C4-2B (cell line): Measurements from ENCODE around the gene IFNA17.
A peak's percentile ranks its signal among the peaks of the same experiment; 100 is the strongest.
"Not testable (repeated sequence)": the region's sequence is repeated elsewhere in the genome, so short reads cannot be mapped to it uniquely, and the experiment has no call there.

Experiments
- H3K27ac ChIP-seq: fragments of 450-650 bp; 2 replicates; pipeline ENCODE4 v1.5.1; 2017
- TF ChIP-seq, protein P1 (sequence below): fragments of 450-650 bp; conservative IDR thresholded peaks from 2 replicates; pipeline ENCODE4 v1.5.1; 2017; ENCODE audit warnings: mild to moderate bottlenecking

The IFNA17 gene

GRCh38 chr9:21194867-21195776 is 32.9 kb downstream of the IFNA17 start:
- not testable (repeated sequence) for H3K27ac ChIP-seq
- TF ChIP-seq, protein P1, sequence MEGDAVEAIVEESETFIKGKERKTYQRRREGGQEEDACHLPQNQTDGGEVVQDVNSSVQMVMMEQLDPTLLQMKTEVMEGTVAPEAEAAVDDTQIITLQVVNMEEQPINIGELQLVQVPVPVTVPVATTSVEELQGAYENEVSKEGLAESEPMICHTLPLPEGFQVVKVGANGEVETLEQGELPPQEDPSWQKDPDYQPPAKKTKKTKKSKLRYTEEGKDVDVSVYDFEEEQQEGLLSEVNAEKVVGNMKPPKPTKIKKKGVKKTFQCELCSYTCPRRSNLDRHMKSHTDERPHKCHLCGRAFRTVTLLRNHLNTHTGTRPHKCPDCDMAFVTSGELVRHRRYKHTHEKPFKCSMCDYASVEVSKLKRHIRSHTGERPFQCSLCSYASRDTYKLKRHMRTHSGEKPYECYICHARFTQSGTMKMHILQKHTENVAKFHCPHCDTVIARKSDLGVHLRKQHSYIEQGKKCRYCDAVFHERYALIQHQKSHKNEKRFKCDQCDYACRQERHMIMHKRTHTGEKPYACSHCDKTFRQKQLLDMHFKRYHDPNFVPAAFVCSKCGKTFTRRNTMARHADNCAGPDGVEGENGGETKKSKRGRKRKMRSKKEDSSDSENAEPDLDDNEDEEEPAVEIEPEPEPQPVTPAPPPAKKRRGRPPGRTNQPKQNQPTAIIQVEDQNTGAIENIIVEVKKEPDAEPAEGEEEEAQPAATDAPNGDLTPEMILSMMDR = peak; percentile 82

DNA sequence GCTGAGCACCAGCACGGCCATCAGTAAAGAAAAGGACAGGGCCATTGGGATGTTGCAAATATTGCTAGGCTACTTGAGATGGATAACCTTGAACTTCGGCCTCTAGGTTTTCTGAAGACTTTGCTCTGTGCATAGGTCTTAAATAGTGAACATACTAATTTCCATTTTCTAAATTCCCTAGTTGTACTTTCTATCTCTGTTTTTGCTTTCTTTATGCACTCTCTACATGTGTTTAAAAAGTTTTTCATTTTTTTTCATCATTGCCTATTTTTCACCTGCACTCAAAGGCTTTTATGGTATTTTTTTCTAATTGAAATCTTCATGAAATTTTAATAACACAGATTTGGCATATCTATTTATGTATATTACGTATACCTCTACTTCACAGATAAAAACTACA is 40.5 kb downstream of the IFNA17 start, which contains the start of gene IFNA4:
TSS of gene IFNA4 (minus strand) at position 101 of the 400 bp plus-strand sequence. CDS start at position 45, 56 bp downstream.
- H3K27ac ChIP-seq = not testable (repeated sequence)

DNA sequence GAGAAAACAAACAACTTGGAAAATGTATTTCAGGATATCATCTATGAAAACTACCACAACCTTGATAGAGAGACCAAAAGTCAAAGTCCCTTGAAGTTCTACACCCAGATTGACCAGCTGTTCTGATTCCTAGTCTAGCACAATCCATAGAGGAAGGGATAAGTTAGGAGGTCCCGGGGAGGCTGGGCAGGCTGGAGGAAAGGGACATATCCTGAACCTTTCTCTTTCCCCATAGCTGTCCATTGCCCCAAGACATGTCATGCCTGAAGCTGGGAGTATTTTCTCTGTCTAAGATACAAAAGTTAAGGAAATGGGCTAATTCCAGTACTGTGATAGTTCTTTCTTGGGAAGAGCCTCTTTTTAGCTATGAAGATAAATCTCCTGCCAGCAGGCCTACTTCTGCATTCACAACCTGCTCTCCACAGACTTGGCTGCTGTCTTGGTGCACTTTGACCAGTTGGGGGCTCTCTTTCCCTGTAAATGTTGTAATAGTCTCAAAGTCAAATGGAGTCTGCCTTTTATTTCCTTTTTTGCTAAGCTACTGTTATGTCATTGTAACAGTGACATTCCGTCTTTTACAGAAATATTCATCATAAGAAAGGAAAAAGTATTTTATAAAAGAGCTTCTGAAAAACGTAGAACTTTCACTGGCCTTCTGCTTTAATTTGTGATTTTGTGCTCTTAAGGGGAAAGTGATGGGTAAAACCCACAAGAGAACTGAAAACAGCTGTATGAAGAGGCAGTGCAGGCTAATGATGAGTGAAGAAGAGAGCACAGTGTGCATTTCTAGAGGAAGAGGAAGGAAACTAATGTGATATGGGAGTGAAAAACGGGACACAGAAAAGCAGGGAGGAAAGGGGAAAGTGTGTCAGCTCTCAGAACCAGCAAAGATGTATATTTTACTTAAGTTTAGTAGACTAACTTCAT is 44.9 kb downstream of the IFNA17 start:
- TF ChIP-seq, protein P1 = peak; percentile 70
- not testable (repeated sequence) for H3K27ac ChIP-seq
